Measurements from ENCODE around the gene ARAP1. TPM values are rescaled to one million over a fixed set of nuclear protein-coding genes. Genes with fewer than 3 reads are reported as not detected.

Gene ARAP1
- total RNA-seq, 2 donors from 2014 or later = 74.4 to 88.3 TPM

GRCh38 chr11:72648384-72649136 lies 103.6 kb downstream of the ARAP1 start:
- H3K9me3 Mint-ChIP-seq = no peaks in the 10 kb centered on the region
- WGBS, 2 experiments (ENCODE audit: insufficient coverage in 1 of 2, insufficient read length in 1 of 2) = 89 to 100% methylated on average over 3 to 7 of the region's 7 CpGs
- H3K9ac ChIP-seq (ENCODE audit: extremely low read depth, low read length, poor library complexity, severe bottlenecking) = no peak overlapping the region

GRCh38 chr11:72647882-72648281 lies 104.3 kb downstream of the ARAP1 start:
- no peak for TF ChIP-seq CTCF (conservative IDR thresholded peaks at IDR 0.05)
- DNase-seq = no peak
- Mint-ChIP-seq H3K27me3 (ENCODE audit: insufficient read depth) (peaks cover 9% of the 10 kb centered on the region), H3K9me3 (no peaks in the 10 kb centered on the region), H3K36me3 (ENCODE audit: low read depth) (no peaks in the 10 kb centered on the region), H3K4me3 (no peak overlapping the region), H3K27ac (no peak overlapping the region), H3K4me1 (no peaks in the 10 kb centered on the region)
- no peak overlapping the region for H3K27ac ChIP-seq (ENCODE audit: low read depth, low read length)
- H3K9me3 ChIP-seq (ENCODE audit: control insufficient read depth, low read length) = no peaks in the 10 kb centered on the region
- peaks cover under 1% of the 10 kb centered on the region for H3K4me1 ChIP-seq (ENCODE audit: control insufficient read depth, insufficient read depth, low read length)
- peaks cover 7% of the 10 kb centered on the region for H3K27me3 ChIP-seq (ENCODE audit: control insufficient read depth, insufficient read depth, low read length, poor library complexity, severe bottlenecking)
- WGBS, 2 experiments (ENCODE audit: insufficient coverage in 1 of 2, insufficient read length in 1 of 2) = 89 to 91% methylated on average over 4 of the region's 4 CpGs
- H3K36me3 ChIP-seq (ENCODE audit: control insufficient read depth, insufficient read depth, low read length) = no peaks in the 10 kb centered on the region
- no peak overlapping the region for H3K4me3 ChIP-seq (ENCODE audit: low read length)
- H3K9ac ChIP-seq (ENCODE audit: extremely low read depth, low read length, poor library complexity, severe bottlenecking) = no peak overlapping the region

More at GRCh38 chr11:72648384-72649136, 103.6 kb downstream of the ARAP1 start:
- DNase-seq = no peak
- no peak overlapping the region for H3K27ac ChIP-seq (ENCODE audit: low read depth, low read length)
- no peak for TF ChIP-seq CTCF (conservative IDR thresholded peaks at IDR 0.05)
- H3K27ac Mint-ChIP-seq = no peak overlapping the region
- H3K27me3 ChIP-seq (ENCODE audit: control insufficient read depth, insufficient read depth, low read length, poor library complexity, severe bottlenecking) = peaks cover 7% of the 10 kb centered on the region
- H3K27me3 Mint-ChIP-seq (ENCODE audit: insufficient read depth) = peaks cover 8% of the 10 kb centered on the region
- H3K9me3 ChIP-seq (ENCODE audit: control insufficient read depth, low read length) = no peaks in the 10 kb centered on the region
- H3K4me1 Mint-ChIP-seq = peaks cover 6% of the 10 kb centered on the region
- H3K36me3 ChIP-seq (ENCODE audit: control insufficient read depth, insufficient read depth, low read length) = no peaks in the 10 kb centered on the region
- no peaks in the 10 kb centered on the region for H3K36me3 Mint-ChIP-seq (ENCODE audit: low read depth)
- no peak overlapping the region for H3K4me3 ChIP-seq (ENCODE audit: low read length)
- H3K4me3 Mint-ChIP-seq = no peak overlapping the region
- peaks cover 3% of the 10 kb centered on the region for H3K4me1 ChIP-seq (ENCODE audit: control insufficient read depth, insufficient read depth, low read length)

- H3K9me3 ChIP-seq (ENCODE audit: control insufficient read depth, low read length) = no peaks in the 10 kb centered on the region
- H3K27ac ChIP-seq (ENCODE audit: low read depth, low read length) = no peak overlapping the region
- peaks cover 12% of the 10 kb centered on the region for H3K27me3 Mint-ChIP-seq (ENCODE audit: insufficient read depth)
- H3K9ac ChIP-seq (ENCODE audit: extremely low read depth, low read length, poor library complexity, severe bottlenecking) = no peak overlapping the region
- no peaks in the 10 kb centered on the region for H3K9me3 Mint-ChIP-seq
- no peak overlapping the region for H3K27ac Mint-ChIP-seq
- no peak overlapping the region for H3K4me3 Mint-ChIP-seq
- no peaks in the 10 kb centered on the region for H3K36me3 ChIP-seq (ENCODE audit: control insufficient read depth, insufficient read depth, low read length)
- no peaks in the 10 kb centered on the region for H3K4me1 ChIP-seq (ENCODE audit: control insufficient read depth, insufficient read depth, low read length)
- H3K4me3 ChIP-seq (ENCODE audit: low read length) = no peak overlapping the region
- TF ChIP-seq CTCF (conservative IDR thresholded peaks at IDR 0.05) = no peak
- H3K36me3 Mint-ChIP-seq (ENCODE audit: low read depth) = no peaks in the 10 kb centered on the region
- H3K4me1 Mint-ChIP-seq = no peaks in the 10 kb centered on the region
- DNase-seq = no peak
- peaks cover 14% of the 10 kb centered on the region for H3K27me3 ChIP-seq (ENCODE audit: control insufficient read depth, insufficient read depth, low read length, poor library complexity, severe bottlenecking)
- 85 to 92% methylated on average over 2 of the region's 2 CpGs for WGBS, 2 experiments (ENCODE audit: insufficient coverage in 1 of 2, insufficient read length in 1 of 2)
These were observed 105.7 kb downstream of the ARAP1 start for GRCh38 chr11:72646472-72646871.

All from endodermal cell (in vitro differentiated cells).